ENCODE data around the gene FBLN1.
"Not testable (repeated sequence)": the region's sequence is repeated elsewhere in the genome, so short reads cannot be mapped to it uniquely, and the experiment has no call there.

The FBLN1 gene

GRCh38 chr22:45528046-45528445, 25.4 kb downstream of the FBLN1 start:
- DNase-seq (ENCODE audit: low read depth): no peak

- no peak for DNase-seq (ENCODE audit: low read depth)
Measured at GRCh38 chr22:45529105-45529504, 26.4 kb downstream of the FBLN1 start.

GRCh38 chr22:45529971-45530575, 27.4 kb downstream of the FBLN1 start:
- DNase-seq (ENCODE audit: low read depth): no peak

- DNase-seq (ENCODE audit: low read depth): no peak
Measured at GRCh38 chr22:45531441-45532234, 29.0 kb downstream of the FBLN1 start.

- DNase-seq (ENCODE audit: low read depth): no peak
Measured at GRCh38 chr22:45532235-45532631, 29.6 kb downstream of the FBLN1 start.

GRCh38 chr22:45533703-45534102, 31.0 kb downstream of the FBLN1 start:
- DNase-seq (ENCODE audit: low read depth): no peak

GRCh38 chr22:45534339-45535192, 31.9 kb downstream of the FBLN1 start:
- no peak for DNase-seq (ENCODE audit: low read depth)

- no peak for DNase-seq (ENCODE audit: low read depth)
Measured at GRCh38 chr22:45535290-45535689, 32.6 kb downstream of the FBLN1 start.

GRCh38 chr22:45535835-45536234, 33.2 kb downstream of the FBLN1 start:
- DNase-seq (ENCODE audit: low read depth): not testable (repeated sequence)

GRCh38 chr22:45537734-45538181, 35.1 kb downstream of the FBLN1 start:
- DNase-seq (ENCODE audit: low read depth): no peak

GRCh38 chr22:45538281-45538680, 35.6 kb downstream of the FBLN1 start:
- DNase-seq (ENCODE audit: low read depth): no peak

- DNase-seq (ENCODE audit: low read depth): no peak
Measured at GRCh38 chr22:45540122-45540521, 37.4 kb downstream of the FBLN1 start.

- DNase-seq (ENCODE audit: low read depth): no peak
Measured at GRCh38 chr22:45541382-45541979, 38.8 kb downstream of the FBLN1 start.

GRCh38 chr22:45542001-45542520, 39.4 kb downstream of the FBLN1 start:
- DNase-seq (ENCODE audit: low read depth): no peak

GRCh38 chr22:45542736-45543135, 40.1 kb downstream of the FBLN1 start:
- DNase-seq (ENCODE audit: low read depth): not testable (repeated sequence)

- DNase-seq (ENCODE audit: low read depth): no peak
Measured at GRCh38 chr22:45543243-45543642, 40.6 kb downstream of the FBLN1 start.

- DNase-seq (ENCODE audit: low read depth): no peak
Measured at GRCh38 chr22:45544588-45545170, 42.0 kb downstream of the FBLN1 start.

GRCh38 chr22:45546333-45547015, 43.8 kb downstream of the FBLN1 start:
- DNase-seq (ENCODE audit: low read depth): no peak

GRCh38 chr22:45547016-45547345, 44.3 kb downstream of the FBLN1 start:
- DNase-seq (ENCODE audit: low read depth): no peak

GRCh38 chr22:45547731-45548130, 45.0 kb downstream of the FBLN1 start:
- DNase-seq (ENCODE audit: low read depth): no peak

GRCh38 chr22:45548247-45548840, 45.7 kb downstream of the FBLN1 start:
- no peak for DNase-seq (ENCODE audit: low read depth)
